Stimulated activated CD4-positive, alpha-beta T cell treated with anti-CD3 and anti-CD28 coated beads, Interleukin-4, amount 100 ng/mL, for 1 hour (primary cell): ENCODE results near the gene TJP1.
"Not testable (repeated sequence)": the region's sequence is repeated elsewhere in the genome, so short reads cannot be mapped to it uniquely, and the experiment has no call there.

ENCODE experiments used
- DNase-seq: peaks from one replicate; pipeline ENCODE4 v3.0.0-alpha.2; 2020

TJP1 gene

GRCh38 chr15:29678504-29679034 lies 143.7 kb downstream of the TJP1 start:
- DNase-seq, result no peak

- no peak for DNase-seq
Measured at GRCh38 chr15:29677871-29678461, 144.3 kb downstream of the TJP1 start.

GRCh38 chr15:29677455-29677854 lies 144.8 kb downstream of the TJP1 start:
- DNase-seq, result no peak

GRCh38 chr15:29676961-29677402 lies 145.3 kb downstream of the TJP1 start:
- no peak for DNase-seq

- DNase-seq, result not testable (repeated sequence)
Measured at GRCh38 chr15:29676374-29676960, 145.8 kb downstream of the TJP1 start.

- DNase-seq, result no peak
Measured at GRCh38 chr15:29675791-29676301, 146.4 kb downstream of the TJP1 start.

- DNase-seq, result no peak
Measured at GRCh38 chr15:29674661-29675533, 147.4 kb downstream of the TJP1 start.

- DNase-seq, result no peak
Measured at GRCh38 chr15:29672923-29673809, 149.1 kb downstream of the TJP1 start.

- DNase-seq, result no peak
Measured at GRCh38 chr15:29672446-29672845, 149.8 kb downstream of the TJP1 start.

GRCh38 chr15:29672046-29672445 lies 150.2 kb downstream of the TJP1 start:
- not testable (repeated sequence) for DNase-seq

GRCh38 chr15:29670998-29671981 lies 151.0 kb downstream of the TJP1 start:
- DNase-seq, result no peak

- no peak for DNase-seq
Measured at GRCh38 chr15:29670266-29670665, 152.0 kb downstream of the TJP1 start.

- DNase-seq, result no peak
Measured at GRCh38 chr15:29669823-29670222, 152.4 kb downstream of the TJP1 start.

- peak; percentile 4 for DNase-seq
Measured at GRCh38 chr15:29668120-29668602, 154.1 kb downstream of the TJP1 start.

GRCh38 chr15:29666241-29666640 lies 156.0 kb downstream of the TJP1 start:
- DNase-seq, result no peak

GRCh38 chr15:29665444-29666003 lies 156.7 kb downstream of the TJP1 start:
- no peak for DNase-seq

GRCh38 chr15:29664406-29664805 lies 157.9 kb downstream of the TJP1 start:
- no peak for DNase-seq

- DNase-seq, result not testable (repeated sequence)
Measured at GRCh38 chr15:29657476-29657817, 164.8 kb downstream of the TJP1 start.

- DNase-seq, result no peak
Measured at GRCh38 chr15:29656636-29657475, 165.4 kb downstream of the TJP1 start.

- no peak for DNase-seq
Measured at GRCh38 chr15:29652595-29652994, 169.7 kb downstream of the TJP1 start.
